Mesodermal cell (in vitro differentiated cells): ENCODE data around the gene RXRB.

Experiments used
- H3K27ac ChIP-seq: 2 replicates; pipeline ENCODE4 v1.7.0; 2013; ENCODE audit warnings: mild to moderate bottlenecking, low read depth, low read length, moderate library complexity; ENCODE audit not compliant: severe bottlenecking
- H3K36me3 ChIP-seq: 2 replicates; pipeline ENCODE4 v1.7.1; 2013; ENCODE audit warnings: mild to moderate bottlenecking, low read length, moderate library complexity; ENCODE audit not compliant: control insufficient read depth, insufficient read depth
- H3K4me1 ChIP-seq: one replicate; pipeline ENCODE4 v1.7.1; 2013; ENCODE audit warnings: mild to moderate bottlenecking, low read length; ENCODE audit not compliant: insufficient read depth, control insufficient read depth, poor library complexity, severe bottlenecking
- H3K4me3 ChIP-seq: 2 replicates; pipeline ENCODE4 v1.7.0; 2013; ENCODE audit warnings: low read length, control low read depth, mild to moderate bottlenecking; ENCODE audit not compliant: insufficient read depth, poor library complexity, severe bottlenecking; ENCODE audit errors: extremely low read depth
- H3K9me3 ChIP-seq: 2 replicates; pipeline ENCODE4 v1.7.1; 2013; ENCODE audit warnings: mild to moderate bottlenecking, low read length, moderate library complexity; ENCODE audit not compliant: control insufficient read depth
- WGBS, 2 experiments: methylation state at CpG; one replicate each; pipeline ENCODE4 v1.1.5; 2013; ENCODE audit warnings: missing lambda C conversion rate in 2 of 2; ENCODE audit not compliant: insufficient coverage in 2 of 2; 5-methylcytosine and 5-hydroxymethylcytosine counted together

The RXRB gene

DNA sequence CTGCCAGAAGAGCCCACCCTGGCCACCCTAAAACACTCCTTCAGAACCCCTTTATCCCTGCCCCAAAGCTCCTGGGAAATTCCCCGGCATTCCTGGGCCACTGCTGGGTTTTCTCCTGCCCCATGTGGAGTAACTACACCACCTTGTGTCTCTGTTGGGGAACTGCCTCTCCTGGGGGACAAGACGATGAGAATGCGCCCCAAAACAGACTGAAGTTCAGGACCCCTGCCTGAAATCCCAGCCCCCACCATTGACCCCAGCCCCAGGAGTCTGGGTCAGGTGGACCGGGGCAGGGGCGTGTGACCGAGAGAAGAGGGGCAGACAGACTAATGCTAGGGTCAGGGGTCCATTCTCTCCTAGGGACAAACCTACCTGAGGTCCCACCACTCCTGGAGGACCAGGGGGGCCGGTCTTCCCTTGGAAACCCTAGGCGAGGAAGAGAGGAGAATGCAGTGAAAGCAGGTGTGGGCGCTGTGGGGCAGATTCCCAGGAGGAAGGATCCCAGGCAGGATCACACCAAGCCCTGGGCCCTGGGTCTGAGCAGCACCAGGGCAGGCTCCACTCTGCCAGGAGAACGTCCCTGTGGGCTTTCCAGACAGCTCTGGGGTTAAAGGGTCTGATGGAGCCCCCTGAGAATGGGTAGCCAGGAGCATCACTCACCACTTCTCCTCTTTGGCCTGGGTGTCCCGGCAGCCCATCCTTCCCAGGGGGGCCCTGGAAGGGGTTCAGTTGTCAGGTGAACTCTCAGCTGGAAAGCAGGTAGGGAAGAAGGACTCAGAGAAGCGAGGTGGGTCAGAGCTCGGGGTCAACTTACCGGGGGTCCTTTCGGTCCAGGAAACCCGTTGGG is 27.6 kb downstream of the RXRB start:
- Histone ChIP-seq H3K9me3 (no peaks in the 10 kb centered on the region), H3K27ac (no peak overlapping the region), H3K4me1 (no peaks in the 10 kb centered on the region), H3K36me3 (no peaks in the 10 kb centered on the region), H3K4me3 (no peak overlapping the region)
- 69 to 75% methylated on average over 9 to 11 of the region's 16 CpGs for whole genome bisulfite sequencing, 2 experiments

DNA sequence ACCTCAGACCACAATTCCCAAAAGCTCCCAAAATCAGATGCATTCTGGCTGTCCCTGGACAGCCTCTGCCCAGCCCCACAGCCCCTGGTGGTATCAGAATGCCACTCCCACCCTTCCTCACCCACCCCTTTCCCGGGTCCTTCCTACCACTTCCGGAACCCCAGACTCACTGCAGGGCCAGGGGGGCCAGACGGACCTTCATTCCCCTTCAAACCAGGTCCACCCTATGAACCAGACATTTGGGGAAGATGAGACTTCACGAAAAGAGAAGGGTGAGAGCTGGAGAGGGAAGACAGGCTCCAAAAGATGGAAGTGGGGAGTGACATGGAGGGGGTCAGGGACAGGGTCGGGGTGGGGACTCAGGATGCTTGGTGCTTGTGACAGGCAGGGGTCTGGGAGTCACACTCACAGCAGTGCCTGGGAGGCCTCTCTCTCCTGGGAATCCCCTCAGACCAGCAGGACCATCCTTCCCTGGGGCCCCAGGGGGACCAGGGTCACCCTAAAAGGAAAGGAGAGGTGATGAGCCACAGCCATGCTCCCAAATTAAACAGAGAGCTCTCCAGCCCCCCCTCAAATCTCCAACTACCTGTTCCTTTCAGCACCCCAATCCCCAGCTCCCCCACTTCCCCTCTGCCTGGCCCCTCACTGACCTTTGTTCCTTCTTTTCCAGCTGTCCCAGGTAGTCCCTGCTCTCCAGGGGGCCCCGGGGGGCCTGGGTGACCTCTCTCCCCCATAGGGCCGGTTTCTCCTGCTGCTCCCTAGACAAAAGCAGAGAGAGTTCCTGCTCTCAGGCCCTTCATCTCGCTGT is 28.4 kb downstream of the RXRB start:
- WGBS, 2 experiments = 53 to 72% methylated on average over 3 to 5 of the region's 8 CpGs
- Histone ChIP-seq H3K9me3 (no peaks in the 10 kb centered on the region), H3K4me1 (no peaks in the 10 kb centered on the region), H3K36me3 (no peaks in the 10 kb centered on the region), H3K27ac (no peak overlapping the region), H3K4me3 (no peak overlapping the region)

DNA sequence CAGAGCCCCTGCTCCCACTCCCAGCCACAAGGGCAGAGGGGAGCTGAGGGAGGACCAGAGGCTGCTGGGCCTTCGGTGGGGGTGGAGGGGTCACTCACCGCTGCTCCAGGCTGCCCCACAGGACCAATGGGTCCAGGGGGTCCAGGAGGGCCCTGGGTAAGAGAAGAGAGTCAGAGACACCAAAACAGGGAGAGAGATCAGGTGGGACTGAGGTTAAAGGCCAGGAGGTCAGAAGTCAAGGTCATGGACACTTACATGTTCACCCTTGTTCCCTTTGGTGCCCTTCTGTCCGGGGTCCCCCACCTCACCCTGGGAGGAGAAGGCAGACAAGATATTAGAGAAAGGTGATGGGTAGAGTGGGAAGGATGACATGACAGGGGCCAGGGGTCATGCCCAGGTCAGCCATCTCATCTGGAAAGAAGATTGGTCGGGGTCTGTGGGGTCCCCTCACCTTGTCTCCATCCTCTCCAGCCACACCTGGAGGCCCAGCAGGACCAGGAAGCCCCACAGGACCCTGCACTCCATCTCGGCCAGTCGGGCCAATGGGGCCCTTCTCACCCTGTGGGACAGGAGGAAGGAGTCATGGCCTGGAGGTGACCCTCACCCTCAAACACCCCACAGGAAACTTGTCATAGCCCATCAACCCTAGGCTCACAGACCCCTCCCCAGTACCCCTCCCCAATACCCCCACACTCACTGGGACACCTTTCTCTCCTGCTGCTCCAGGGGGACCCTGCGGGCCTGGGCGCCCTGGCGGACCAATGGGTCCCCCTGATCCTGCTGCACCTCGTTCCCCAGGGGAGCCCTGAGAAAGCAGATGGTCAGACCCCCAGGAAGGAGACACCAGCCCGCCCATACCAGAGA is 29.2 kb downstream of the RXRB start:
- no peak overlapping the region for H3K4me3 ChIP-seq
- H3K4me1 ChIP-seq = no peaks in the 10 kb centered on the region
- no peaks in the 10 kb centered on the region for H3K36me3 ChIP-seq
- no peak overlapping the region for H3K27ac ChIP-seq
- WGBS, 2 experiments = 80 to 90% methylated on average over 1 to 5 of the region's 11 CpGs
- no peaks in the 10 kb centered on the region for H3K9me3 ChIP-seq

DNA sequence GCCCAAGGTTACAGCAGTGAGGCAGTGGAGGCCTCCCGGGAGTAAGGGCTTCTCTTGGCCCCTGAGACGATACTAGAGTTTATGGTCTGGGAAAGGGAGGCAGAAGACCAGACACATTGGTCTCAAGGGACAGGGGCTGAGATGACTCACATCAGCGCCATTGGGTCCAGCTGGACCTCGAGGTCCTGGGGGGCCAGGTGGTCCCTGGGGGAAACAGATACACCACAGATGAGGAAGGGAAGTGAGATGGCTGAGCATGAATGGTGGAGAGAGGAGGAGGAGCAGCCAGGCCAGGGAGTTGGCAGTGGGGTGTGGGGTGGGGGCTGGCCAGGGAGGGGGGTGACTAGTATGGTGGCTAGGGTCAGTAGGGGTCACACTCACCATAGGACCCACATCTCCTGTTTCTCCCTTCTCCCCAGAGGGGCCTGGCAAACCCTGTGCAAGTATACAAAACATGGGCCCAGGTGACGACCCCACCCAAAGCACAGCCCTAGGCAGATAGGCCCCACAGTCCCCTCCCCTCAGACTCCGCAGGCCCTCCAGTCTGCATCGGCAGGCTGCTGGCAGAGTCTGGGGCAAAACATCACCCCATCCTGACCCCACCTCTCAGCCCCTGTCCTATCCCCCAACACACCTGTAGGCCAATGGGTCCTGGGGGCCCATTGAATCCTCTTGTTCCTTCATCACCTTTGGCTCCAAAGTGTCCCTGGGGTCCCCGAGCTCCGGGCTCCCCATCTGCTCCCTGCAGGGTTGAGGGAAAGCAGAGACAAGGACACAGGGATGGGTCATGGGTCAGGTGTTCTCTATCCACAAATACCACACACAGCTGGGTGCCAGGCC is 30.1 kb downstream of the RXRB start:
- Histone ChIP-seq H3K36me3 (no peaks in the 10 kb centered on the region), H3K4me1 (no peaks in the 10 kb centered on the region), H3K4me3 (no peak overlapping the region), H3K9me3 (no peaks in the 10 kb centered on the region), H3K27ac (no peak overlapping the region)
- 96 to 97% methylated on average over 2 to 7 of the region's 9 CpGs for WGBS, 2 experiments

DNA sequence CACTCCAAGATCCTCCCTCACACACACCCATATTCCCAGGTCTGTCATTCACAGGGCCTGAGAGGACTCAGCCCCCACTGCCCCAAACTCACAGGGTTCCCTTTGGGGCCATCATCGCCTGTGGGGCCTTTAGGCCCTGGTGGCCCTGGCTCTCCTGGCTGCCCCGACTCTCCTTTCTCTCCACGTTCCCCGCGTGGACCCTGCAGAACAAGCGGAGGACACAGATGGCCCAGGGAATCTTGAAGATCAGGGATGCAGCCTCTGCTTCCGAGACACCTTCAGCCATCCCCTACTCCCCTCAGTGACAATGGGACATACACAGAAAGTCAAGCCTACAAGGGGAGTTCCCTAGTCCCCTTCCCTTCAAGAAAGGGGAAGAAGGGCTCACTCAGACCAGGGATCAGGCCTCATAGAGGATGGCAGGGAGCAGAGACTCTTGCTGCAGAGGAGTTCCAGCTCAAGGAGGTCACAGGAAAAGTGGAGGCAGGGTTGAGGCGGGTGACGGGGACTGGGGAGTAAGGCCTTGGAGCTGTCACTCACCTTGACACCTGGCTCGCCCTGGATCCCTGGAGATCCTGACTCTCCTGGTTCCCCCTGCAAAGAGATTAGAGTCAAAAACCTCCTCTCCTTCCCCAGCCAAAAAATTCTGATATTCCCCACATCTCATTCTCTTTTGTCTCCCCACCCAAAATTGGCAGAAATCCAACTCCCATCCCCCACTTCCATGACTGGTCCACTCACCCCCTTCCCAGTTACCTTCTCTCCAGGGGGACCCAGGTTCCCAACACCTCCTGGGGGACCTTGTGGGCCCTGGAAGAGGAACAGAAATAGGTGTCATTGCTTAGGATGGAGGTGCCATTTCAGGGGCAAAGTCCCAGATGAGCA is 30.9 kb downstream of the RXRB start:
- no peak overlapping the region for H3K27ac ChIP-seq
- no peaks in the 10 kb centered on the region for H3K36me3 ChIP-seq
- H3K4me1 ChIP-seq = no peaks in the 10 kb centered on the region
- H3K4me3 ChIP-seq = no peak overlapping the region
- H3K9me3 ChIP-seq = no peaks in the 10 kb centered on the region
- WGBS, 2 experiments = 83 to 93% methylated on average over 7 to 9 of the region's 10 CpGs

DNA sequence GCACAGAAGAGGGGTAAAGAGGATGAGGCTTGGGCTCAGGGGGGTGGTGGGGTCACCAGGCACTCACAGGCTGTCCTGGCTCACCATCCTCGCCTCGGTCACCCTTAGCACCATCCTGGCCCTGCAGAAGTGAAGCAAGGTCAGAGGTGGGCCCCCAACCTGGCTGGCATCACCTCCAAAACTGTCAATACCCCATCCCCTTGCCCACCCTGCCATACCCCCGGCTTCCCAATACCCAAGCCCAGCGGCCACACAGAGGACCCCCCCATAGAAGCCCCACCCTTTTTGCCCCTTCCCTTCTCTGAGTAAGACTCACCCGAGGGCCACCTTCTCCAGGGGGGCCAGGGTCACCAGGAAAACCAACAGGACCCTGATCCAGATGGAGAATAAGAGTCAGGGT is 31.8 kb downstream of the RXRB start:
- H3K4me1 ChIP-seq = no peaks in the 10 kb centered on the region
- H3K36me3 ChIP-seq = no peaks in the 10 kb centered on the region
- H3K9me3 ChIP-seq = no peaks in the 10 kb centered on the region
- H3K27ac ChIP-seq = no peak overlapping the region
- H3K4me3 ChIP-seq = no peak overlapping the region
- WGBS, 2 experiments = 61 to 90% methylated on average over 2 to 4 of the region's 5 CpGs

DNA sequence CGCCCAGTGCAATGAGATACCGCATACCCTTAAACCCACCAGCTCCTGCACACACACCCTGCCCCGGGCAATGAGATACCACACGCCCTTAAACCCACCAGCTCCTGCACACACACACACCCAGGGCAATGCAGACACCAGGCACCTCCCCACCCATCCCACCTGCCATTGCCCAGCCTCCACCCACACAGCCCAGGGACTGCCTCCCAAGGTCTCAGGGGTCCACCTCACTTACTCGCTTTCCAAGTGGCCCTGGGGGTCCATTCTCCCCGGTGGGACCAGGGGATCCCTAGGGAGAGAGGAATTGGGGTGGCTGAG is 32.2 kb downstream of the RXRB start:
- Histone ChIP-seq H3K36me3 (no peaks in the 10 kb centered on the region), H3K27ac (no peak overlapping the region), H3K4me1 (no peaks in the 10 kb centered on the region), H3K4me3 (no peak overlapping the region), H3K9me3 (no peaks in the 10 kb centered on the region)
- WGBS, 2 experiments = 36% methylated on average over 3 of the region's 6 CpGs; no CpG with 5 or more reads in 1 of the 2 experiments

DNA sequence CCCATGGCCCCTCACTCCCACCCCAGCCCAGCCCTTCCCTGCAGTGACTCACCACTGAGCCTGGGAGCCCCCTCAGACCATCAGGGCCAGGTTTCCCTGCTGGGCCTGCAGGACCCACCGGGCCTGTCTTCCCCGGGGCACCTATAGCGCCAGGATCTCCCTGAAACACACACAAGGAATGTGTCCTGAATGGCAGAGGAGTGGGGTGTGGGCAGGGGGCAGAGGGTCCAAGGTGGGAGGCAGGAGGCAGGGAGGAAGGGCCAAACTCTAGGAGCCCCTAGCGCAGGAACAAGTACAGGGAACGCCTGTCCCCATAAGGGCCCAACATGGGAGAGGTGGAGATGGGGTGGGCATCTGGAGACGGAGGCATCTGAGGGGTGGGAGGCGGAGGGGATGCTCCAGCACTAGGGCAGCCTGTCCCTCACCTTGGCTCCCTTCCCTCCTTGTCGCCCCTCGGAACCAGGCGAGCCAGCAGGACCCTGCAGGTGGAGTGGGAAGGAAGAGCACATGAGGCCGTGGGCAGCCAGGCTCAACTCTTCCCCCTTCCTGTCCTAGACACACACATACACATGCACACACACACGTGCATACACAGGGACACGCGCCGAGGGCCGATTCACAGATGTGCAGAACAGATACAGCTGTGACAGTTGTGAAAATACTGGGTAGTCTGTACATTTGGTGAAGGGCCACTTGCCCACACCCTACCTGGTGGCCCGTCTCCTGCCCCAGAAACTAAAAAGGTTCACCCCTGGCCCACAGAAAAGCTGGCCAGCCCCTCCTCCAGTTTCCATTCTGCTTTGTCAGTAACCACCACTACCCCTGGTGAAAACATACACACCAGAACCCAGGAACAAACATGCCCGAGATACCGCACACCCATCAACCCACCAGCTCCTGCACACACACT is 32.8 kb downstream of the RXRB start:
- no peaks in the 10 kb centered on the region for H3K9me3 ChIP-seq
- no peak overlapping the region for H3K27ac ChIP-seq
- H3K4me1 ChIP-seq = no peaks in the 10 kb centered on the region
- WGBS, 2 experiments = 78 to 95% methylated on average over 7 to 10 of the region's 19 CpGs
- H3K36me3 ChIP-seq = no peaks in the 10 kb centered on the region
- H3K4me3 ChIP-seq = no peak overlapping the region

DNA sequence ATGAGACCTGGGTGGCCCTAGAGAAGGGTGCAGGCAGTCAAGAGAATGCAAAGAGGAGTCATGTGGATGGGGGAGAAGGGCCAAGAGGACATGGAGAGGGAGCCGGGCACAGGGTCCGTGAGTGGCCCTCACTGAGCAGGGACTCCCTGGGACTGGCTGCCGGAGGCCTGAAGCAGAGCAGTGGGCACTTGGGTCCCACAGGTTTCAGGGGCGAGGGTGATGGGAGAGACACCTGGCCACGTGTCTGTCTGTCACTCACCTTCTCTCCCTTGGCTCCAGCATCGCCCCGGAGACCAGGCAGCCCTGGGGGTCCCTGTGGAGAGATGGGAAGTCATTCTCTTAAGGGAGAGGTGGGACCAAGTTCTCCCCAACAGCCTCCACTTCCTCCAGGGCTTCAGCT is 33.7 kb downstream of the RXRB start:
- Histone ChIP-seq H3K4me1 (no peaks in the 10 kb centered on the region), H3K9me3 (no peaks in the 10 kb centered on the region), H3K27ac (no peak overlapping the region), H3K4me3 (no peak overlapping the region), H3K36me3 (no peaks in the 10 kb centered on the region)
- 84% methylated on average over 4 to 7 of the region's 7 CpGs for WGBS, 2 experiments
